Skeletal muscle satellite cell (primary cell): ENCODE measurements around the gene ZNHIT1.

Experiments used
- H3K27me3 ChIP-seq: 2 replicates; pipeline ENCODE4 v1.7.0; 2013; ENCODE audit warnings: low read length; ENCODE audit not compliant: control insufficient read depth, insufficient read depth
- H3K36me3 ChIP-seq: 2 replicates; pipeline ENCODE4 v1.7.0; 2013; ENCODE audit warnings: mild to moderate bottlenecking, control low read depth, low read length; ENCODE audit not compliant: insufficient read depth
- H3K4me1 ChIP-seq: 2 replicates; pipeline ENCODE4 v1.7.0; 2013; ENCODE audit warnings: low read length; ENCODE audit not compliant: control insufficient read depth, insufficient read depth
- H3K4me2 ChIP-seq: 2 replicates; pipeline ENCODE4 v1.7.0; 2013; ENCODE audit warnings: mild to moderate bottlenecking, low read length
- H3K4me3 ChIP-seq: 2 replicates; pipeline ENCODE4 v1.7.0; 2013; ENCODE audit warnings: low read length
- H3K9ac ChIP-seq: 2 replicates; pipeline ENCODE4 v1.7.0; 2013; ENCODE audit warnings: mild to moderate bottlenecking, low read depth, low read length, moderate library complexity
- H3K9me3 ChIP-seq: replicated peaks from 2 replicates; pipeline ENCODE4 v1.7.0; 2013; ENCODE audit warnings: mild to moderate bottlenecking, control low read depth, low read length

The ZNHIT1 gene

GRCh38 chr7:101238226-101239182 is 20.5 kb downstream of the ZNHIT1 start:
- Histone ChIP-seq H3K27me3 (no peaks in the 10 kb centered on the region), H3K4me2 (peak overlapping the region; percentile 46), H3K36me3 (peaks cover 27% of the 10 kb centered on the region), H3K9me3 (no peaks in the 10 kb centered on the region), H3K9ac (no peak overlapping the region), H3K4me3 (no peak overlapping the region), H3K4me1 (peaks cover 24% of the 10 kb centered on the region)

DNA sequence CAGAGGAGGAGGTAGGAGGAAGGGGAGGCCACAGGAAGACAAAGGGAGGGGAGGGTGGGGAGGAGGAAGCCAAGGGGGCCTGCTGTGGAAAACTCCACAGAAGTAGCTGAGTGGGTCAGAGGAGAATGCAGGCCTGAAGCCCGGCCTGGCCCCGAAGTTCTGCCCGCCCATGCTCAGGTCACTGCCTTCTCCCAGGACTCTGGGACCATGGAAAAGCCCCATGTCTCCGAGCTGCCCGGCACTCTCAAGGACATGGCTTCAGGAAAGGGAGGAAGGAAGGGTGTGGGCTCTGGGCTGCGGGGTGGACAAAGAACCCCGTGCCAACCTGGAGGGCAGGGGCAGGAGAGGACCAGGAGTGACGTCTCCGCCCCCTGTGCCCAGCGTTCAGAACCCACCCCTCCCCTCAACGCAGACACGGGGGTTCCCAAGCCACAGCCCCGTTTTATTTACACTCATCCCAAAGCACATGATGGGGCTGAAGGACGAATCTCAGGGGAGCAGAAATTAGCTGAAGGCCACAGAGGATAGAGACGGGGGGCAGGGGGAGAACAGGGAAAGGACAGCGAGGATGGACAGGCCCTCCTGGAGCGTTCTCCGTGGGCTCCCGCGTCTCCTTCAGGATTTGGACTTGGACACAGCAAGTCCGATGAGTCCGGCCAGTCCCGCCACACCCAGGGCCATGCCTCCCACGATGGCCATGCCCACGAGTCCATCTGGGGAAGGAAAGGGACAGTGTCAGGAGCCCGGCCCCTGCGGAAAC is 21.4 kb downstream of the ZNHIT1 start:
- no peak overlapping the region for H3K4me2 ChIP-seq
- H3K4me1 ChIP-seq, result peaks cover 30% of the 10 kb centered on the region
- no peak overlapping the region for H3K4me3 ChIP-seq
- no peaks in the 10 kb centered on the region for H3K9me3 ChIP-seq
- H3K27me3 ChIP-seq, result no peaks in the 10 kb centered on the region
- H3K36me3 ChIP-seq, result peaks cover 27% of the 10 kb centered on the region
- no peak overlapping the region for H3K9ac ChIP-seq

- Histone ChIP-seq H3K4me2 (no peak overlapping the region), H3K4me1 (peaks cover 30% of the 10 kb centered on the region), H3K9ac (no peak overlapping the region), H3K9me3 (no peaks in the 10 kb centered on the region), H3K27me3 (no peaks in the 10 kb centered on the region), H3K4me3 (no peak overlapping the region), H3K36me3 (peaks cover 26% of the 10 kb centered on the region)
Measured at GRCh38 chr7:101239951-101240220, 21.9 kb downstream of the ZNHIT1 start.

GRCh38 chr7:101240226-101241014 is 22.5 kb downstream of the ZNHIT1 start:
- no peak overlapping the region for H3K4me2 ChIP-seq
- H3K36me3 ChIP-seq, result peaks cover 23% of the 10 kb centered on the region
- no peaks in the 10 kb centered on the region for H3K27me3 ChIP-seq
- H3K9ac ChIP-seq, result no peak overlapping the region
- no peak overlapping the region for H3K4me3 ChIP-seq
- H3K4me1 ChIP-seq, result peaks cover 34% of the 10 kb centered on the region
- H3K9me3 ChIP-seq, result no peaks in the 10 kb centered on the region

- Histone ChIP-seq H3K4me3 (no peak overlapping the region), H3K4me1 (peaks cover 35% of the 10 kb centered on the region), H3K9ac (no peak overlapping the region)
Measured at GRCh38 chr7:101241015-101241363, 23.0 kb downstream of the ZNHIT1 start.

GRCh38 chr7:101241443-101242349 is 23.7 kb downstream of the ZNHIT1 start:
- Histone ChIP-seq H3K4me3 (no peak overlapping the region), H3K27me3 (no peaks in the 10 kb centered on the region), H3K36me3 (peaks cover 18% of the 10 kb centered on the region), H3K4me1 (peaks cover 35% of the 10 kb centered on the region), H3K9ac (no peak overlapping the region), H3K9me3 (no peaks in the 10 kb centered on the region), H3K4me2 (no peak overlapping the region)

More at GRCh38 chr7:101241015-101241363, 23.0 kb downstream of the ZNHIT1 start:
- H3K4me2 ChIP-seq, result no peak overlapping the region
- no peaks in the 10 kb centered on the region for H3K9me3 ChIP-seq
- no peaks in the 10 kb centered on the region for H3K27me3 ChIP-seq
- peaks cover 23% of the 10 kb centered on the region for H3K36me3 ChIP-seq

DNA sequence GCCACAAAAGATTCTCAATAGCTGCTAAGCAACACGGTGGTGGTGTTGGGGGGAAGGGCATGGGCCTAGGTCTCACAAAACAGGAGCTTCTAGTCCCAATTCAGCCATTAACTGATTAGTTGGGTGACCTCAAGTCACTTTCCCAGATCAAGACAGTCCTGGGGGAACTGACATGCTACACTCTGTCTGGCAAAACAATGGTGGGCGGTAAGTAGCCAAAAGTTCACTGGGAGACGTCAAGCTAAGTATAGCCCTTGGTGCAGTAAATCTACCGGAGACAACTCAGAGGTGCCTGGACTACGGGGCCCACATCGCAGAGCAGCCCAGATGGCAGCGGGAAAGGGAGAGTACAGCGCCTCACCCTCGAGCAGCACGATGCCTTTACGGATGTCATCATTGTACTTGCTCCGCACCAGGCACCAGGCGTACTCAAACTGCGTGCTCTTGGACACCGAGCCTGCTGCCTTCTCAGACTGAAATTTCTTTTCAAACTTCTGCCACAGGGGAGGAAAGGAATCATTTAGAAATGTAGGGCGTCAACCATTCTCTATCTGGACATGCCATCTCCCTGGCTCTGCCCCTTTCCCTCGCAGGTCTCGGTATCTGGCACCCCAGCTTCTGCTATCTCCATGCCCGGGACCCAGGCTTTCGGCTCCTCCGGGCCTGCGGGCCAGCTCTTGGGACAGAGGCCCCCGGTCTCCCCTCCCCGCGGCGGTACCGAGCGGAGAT is 25.8 kb downstream of the ZNHIT1 start:
- Histone ChIP-seq H3K27me3 (no peaks in the 10 kb centered on the region), H3K9ac (peak overlapping the region; percentile 94), H3K4me1 (peaks cover 18% of the 10 kb centered on the region), H3K4me2 (peak overlapping the region; percentile 98), H3K36me3 (peaks cover 13% of the 10 kb centered on the region), H3K4me3 (peak overlapping the region; percentile 96), H3K9me3 (no peaks in the 10 kb centered on the region)

DNA sequence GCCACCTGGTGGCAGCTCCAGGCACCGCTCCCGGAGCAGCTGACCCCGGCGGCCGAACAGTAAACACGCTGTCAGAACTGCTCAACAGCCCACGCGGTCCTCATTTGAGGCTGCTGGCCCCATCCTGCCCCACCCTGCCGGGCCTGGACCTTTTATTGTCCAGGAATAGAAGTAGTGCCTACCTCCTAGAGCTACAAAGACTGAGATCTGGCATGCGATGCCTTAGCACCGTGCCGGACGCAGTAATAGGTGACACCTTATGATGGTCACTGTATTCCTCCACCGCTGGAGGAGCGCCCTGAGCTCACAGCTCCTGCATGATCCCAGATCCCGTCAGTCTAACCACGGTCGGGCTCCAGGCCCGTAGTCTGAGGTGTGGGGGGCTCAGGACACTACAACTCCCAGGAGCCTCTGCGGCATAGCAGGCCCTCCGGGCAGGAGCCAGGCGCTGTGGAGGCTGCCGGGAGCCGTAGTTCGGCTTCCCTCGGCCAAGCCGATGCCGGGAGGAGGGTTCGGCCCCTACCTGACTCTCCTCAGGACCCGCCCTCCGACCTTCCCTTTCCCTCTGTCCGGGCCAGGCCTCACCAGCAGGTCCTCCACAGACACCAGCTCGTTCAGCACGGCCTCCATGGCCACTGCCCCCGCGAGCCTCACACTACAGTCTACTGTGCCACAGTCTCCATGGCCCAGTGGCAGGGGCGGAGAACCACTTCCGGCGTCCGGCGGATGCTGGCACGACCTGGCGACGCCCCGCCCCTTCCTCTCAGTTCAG is 26.6 kb downstream of the ZNHIT1 start, which contains the start of gene FIS1:
Gene FIS1 (minus strand): TSS at position 707 of the 772 bp plus-strand sequence. CDS start 77 bp downstream, at position 630.
- Histone ChIP-seq H3K9ac (peak within 1 kb of the TSS; percentile 94), H3K4me3 (peak within 1 kb of the TSS; percentile 96), H3K4me1 (peaks cover 17% of the 10 kb centered on the region), H3K9me3 (no peaks in the 10 kb centered on the region), H3K27me3 (no peaks in the 10 kb centered on the region), H3K36me3 (peaks cover 14% of the 10 kb centered on the region), H3K4me2 (peak within 1 kb of the TSS; percentile 98)

DNA sequence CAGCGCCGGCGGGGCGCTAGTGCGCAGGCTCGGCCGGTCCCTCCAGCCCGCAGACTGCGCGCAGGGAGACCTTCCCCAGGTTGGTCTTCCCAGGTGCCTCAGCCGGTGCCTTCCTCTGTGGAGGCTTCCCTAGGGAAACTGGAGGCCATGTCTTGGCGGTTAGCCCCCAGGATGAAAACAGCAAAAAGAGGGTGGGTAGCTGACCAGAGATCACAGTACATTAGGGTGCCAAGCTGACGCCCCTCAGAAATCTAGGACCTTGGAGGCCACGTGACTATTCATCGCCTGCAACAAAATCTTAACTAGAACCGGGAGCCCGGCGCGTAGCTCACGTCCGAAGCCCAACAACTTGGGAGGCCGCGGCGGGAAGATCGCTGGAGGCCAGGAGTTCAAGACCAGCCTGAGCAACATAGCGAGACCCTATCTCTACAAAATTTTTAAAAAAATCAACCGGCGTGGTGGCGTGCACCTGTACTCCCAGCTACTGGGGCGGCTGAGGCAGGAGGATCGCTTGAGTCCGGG is 27.2 kb downstream of the ZNHIT1 start:
- peaks cover 14% of the 10 kb centered on the region for H3K36me3 ChIP-seq
- peak overlapping the region; percentile 96 for H3K4me3 ChIP-seq
- peak overlapping the region; percentile 98 for H3K4me2 ChIP-seq
- H3K4me1 ChIP-seq, result peaks cover 17% of the 10 kb centered on the region
- no peaks in the 10 kb centered on the region for H3K27me3 ChIP-seq
- H3K9me3 ChIP-seq, result no peaks in the 10 kb centered on the region
- peak overlapping the region; percentile 94 for H3K9ac ChIP-seq
